HG03558 (cell line): ENCODE results near the gene NIFK.

Experiments
- ATAC-seq: cut with Tn5 transposase; IDR thresholded peaks from one replicate; pipeline ENCODE4 v1.9.1; 2021; ENCODE audit warnings: moderate number of reproducible peaks; ENCODE audit not compliant: unreplicated experiment; ENCODE audit errors: extremely low read depth

Gene NIFK

GRCh38 chr2:121736462-121737336 lies at the start of gene NIFK:
Gene NIFK, minus strand, starts transcription at chr2:121736875. Its CDS starts 25 bp downstream, at chr2:121736850.
- peak; percentile 77 for ATAC-seq

GRCh38 chr2:121783180-121783579 lies 46.5 kb upstream of the NIFK start:
- no peak for ATAC-seq

GRCh38 chr2:121778741-121779487 lies 42.2 kb upstream of the NIFK start:
- no peak for ATAC-seq

- no peak for ATAC-seq
Observed at GRCh38 chr2:121777699-121778058, 41.0 kb upstream of the NIFK start.

- ATAC-seq = no peak
Observed at GRCh38 chr2:121776885-121777698, 40.4 kb upstream of the NIFK start.

- ATAC-seq = no peak
Observed at GRCh38 chr2:121776361-121776760, 39.7 kb upstream of the NIFK start.

- no peak for ATAC-seq
Observed at GRCh38 chr2:121774235-121774634, 37.6 kb upstream of the NIFK start.

- no peak for ATAC-seq
Observed at GRCh38 chr2:121771976-121772742, 35.5 kb upstream of the NIFK start.

- no peak for ATAC-seq
Observed at GRCh38 chr2:121768143-121768755, 31.6 kb upstream of the NIFK start.

GRCh38 chr2:121766624-121767023 lies 29.9 kb upstream of the NIFK start:
- no peak for ATAC-seq

GRCh38 chr2:121764681-121765228 lies 28.1 kb upstream of the NIFK start:
- no peak for ATAC-seq

- peak; percentile 99 for ATAC-seq
Observed at GRCh38 chr2:121755237-121756111, 18.8 kb upstream of the NIFK start, which contains the start of gene TSN. Gene TSN, plus strand, starts transcription at chr2:121755651. Its CDS starts 129 bp downstream, at chr2:121755780.

GRCh38 chr2:121754851-121755236 lies 18.2 kb upstream of the NIFK start:
- ATAC-seq = no peak

- no peak for ATAC-seq
Observed at GRCh38 chr2:121748202-121748601, 11.5 kb upstream of the NIFK start.

- ATAC-seq = no peak
Observed at GRCh38 chr2:121746071-121746578, 9.4 kb upstream of the NIFK start.

GRCh38 chr2:121741450-121741849 lies 4.8 kb upstream of the NIFK start:
- ATAC-seq = no peak

GRCh38 chr2:121740973-121741372 lies 4.3 kb upstream of the NIFK start:
- no peak for ATAC-seq

- ATAC-seq = no peak
Observed at GRCh38 chr2:121736140-121736461, 574 bp downstream of the NIFK start.
